ENCODE data around the gene HOXA11.

Gene HOXA11

DNA sequence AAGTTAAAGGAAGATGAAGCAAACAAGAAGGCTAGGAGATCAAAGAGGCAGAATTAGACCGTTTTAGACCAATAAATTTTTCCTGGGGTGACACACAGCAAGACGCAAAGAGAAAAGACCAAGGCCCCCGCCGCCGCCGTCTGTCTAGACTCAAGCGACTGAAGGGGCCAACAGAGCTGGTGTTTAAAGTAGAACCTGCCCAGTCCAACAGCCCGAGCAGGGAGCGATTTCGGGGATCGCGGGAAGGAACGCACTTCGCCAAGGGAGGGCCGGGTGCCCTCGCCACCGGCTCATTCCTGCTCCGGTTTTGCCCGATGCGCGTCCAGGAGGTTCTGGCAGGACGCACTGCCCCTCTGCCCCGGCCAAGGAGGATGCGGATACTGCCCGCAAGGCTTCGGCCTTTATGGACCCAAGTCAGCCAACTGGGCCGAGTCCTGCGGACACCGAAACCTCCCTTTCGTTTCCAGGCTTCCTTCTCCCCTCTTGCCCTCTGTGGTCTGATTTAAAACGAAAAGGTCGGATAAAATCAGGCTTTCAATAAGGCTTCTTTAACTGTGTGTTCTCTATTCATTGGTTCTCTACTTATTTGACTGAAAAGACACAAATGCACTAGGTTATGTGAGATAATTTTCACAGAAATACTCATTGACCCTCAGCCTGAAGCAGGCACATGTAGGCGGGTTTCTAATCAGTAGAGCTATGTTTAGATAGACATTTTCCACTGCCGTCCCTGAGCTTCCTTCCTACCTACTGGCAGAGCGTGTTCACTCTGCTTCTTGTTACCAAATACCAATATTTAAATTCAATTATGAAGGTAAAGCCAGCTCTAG is 26.4 kb downstream of the HOXA11 start:
- no peak for DNase-seq (ENCODE audit: low read depth, low spot score)

DNA sequence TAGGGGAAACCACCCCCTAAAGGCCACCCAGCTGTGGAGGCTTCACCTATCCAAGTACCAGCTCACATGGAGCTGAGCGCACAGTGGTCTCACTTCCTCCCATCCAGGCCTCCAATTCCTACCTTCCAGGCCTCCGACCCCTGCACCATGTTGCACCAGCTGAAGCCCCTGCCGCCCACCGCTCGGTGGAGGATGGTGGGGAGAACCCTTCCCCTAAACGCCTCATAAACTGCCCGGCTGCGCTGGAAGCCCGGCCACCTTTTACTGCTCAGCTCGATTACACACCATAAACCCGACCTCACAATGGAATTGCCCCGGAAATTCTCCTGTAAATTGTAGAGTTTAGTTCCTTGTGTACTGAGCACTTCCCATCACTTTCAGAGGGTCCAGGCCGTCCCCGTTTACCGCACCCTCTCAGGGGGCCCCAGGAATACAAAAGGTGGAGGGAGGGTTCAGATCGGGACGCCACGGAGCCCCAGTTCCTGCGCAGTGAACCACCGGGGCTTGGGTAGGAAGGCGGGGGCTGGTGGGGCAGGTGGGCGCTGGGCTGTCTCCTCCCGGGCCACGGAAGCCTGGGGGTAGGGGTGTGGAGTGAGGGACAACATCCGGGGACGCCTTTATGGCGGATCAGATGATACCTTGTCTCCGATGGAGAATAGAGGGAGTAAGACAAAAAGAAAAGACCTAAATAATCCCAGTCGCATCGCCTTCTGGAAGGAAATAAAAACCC is 27.2 kb downstream of the HOXA11 start:
- no peak for DNase-seq (ENCODE audit: low read depth, low spot score)

DNA sequence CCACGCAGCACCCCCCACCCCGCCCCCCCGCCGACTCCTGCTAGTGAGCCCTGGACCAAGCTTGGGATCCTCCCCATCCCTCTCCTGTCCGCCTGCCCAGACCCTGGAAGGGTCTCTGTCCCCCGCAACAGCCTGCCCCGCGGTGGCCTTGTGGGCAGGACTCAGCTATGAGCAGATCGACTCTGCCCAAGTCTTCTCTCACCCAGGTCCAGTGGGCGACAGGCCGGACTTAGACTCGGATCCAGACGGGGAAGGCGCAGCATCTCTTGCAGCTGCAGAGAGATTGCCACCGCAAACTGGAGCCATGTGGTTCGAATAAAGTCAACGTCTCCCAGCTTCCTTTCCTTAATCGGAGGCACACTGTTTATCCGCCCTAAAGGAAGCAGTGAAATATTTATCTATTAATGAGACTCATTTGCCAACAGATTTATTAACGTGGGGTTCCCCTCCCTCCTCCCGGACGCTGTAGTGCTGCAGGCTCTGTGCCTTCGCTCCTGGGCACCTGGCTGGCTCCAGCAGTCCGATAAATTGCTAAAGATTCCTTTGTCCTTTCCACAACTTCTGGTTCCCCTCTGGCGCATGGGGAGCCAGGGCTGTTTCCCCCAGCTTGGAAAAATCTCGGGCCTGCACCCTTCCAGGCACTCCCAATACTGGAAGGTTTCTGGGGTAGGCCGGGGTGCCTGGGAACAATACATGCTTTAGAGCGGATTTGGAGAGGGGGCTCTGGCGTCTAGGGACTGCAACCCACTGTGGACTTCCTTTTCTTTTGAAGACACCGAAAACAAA is 27.9 kb downstream of the HOXA11 start:
- no peak for DNase-seq (ENCODE audit: low read depth, low spot score)

DNA sequence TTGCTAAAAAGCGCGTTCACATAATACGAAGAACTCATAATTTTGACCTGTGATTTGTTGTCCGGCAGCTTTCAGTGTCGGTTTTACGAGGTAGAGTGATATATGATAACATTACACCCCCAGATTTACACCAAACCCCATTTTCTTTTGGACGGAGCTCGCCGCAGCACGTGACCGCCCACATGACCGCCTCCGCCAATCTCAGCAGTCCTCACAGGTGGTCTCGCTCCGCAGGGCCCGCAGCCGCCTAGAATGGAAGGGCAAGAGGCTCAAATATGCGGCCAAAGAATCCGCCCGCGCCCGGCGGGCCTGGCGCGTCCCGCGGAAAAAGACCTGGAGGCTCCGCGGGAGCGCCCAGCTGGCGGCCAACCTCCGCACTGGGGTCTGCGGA is 28.5 kb downstream of the HOXA11 start, which contains the start of gene HOXA7:
TSS of gene HOXA7 (minus strand) at position 168 of the 391 bp plus-strand sequence. CDS start at position 38, 130 bp downstream.
- DNase-seq (ENCODE audit: low read depth, low spot score) = no peak

DNA sequence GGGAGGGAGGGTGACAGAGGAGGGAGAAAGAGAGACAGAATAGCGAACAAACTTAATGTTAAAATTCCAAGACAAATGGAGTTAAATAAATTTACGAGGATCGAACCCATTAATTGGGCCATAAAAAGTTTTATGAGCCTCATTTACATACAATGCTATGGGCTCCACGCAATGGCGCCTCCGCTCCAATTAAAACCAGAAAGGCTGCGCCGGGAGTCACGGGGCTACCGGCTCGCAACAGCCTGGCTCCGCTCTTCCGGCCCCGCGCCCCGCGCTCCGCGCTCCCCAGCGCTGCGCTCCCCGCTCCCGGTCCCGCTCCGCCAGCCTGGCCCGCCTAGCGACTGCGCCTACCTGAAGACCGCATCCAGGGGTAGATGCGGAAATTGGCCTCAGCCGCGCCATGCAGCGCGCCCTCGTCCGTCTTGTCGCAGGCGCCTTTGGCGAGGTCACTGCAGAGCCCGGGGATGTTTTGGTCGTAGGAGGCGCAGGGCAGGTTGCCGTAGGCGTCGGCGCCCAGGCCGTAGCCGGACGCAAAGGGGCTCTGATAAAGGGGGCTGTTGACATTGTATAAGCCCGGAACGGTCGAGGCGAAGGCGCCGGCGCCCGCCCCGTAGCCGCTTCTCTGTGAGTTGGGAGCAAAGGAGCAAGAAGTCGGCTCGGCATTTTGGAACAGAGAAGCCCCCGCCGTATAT is 29.1 kb downstream of the HOXA11 start:
- no peak for DNase-seq (ENCODE audit: low read depth, low spot score)

DNA sequence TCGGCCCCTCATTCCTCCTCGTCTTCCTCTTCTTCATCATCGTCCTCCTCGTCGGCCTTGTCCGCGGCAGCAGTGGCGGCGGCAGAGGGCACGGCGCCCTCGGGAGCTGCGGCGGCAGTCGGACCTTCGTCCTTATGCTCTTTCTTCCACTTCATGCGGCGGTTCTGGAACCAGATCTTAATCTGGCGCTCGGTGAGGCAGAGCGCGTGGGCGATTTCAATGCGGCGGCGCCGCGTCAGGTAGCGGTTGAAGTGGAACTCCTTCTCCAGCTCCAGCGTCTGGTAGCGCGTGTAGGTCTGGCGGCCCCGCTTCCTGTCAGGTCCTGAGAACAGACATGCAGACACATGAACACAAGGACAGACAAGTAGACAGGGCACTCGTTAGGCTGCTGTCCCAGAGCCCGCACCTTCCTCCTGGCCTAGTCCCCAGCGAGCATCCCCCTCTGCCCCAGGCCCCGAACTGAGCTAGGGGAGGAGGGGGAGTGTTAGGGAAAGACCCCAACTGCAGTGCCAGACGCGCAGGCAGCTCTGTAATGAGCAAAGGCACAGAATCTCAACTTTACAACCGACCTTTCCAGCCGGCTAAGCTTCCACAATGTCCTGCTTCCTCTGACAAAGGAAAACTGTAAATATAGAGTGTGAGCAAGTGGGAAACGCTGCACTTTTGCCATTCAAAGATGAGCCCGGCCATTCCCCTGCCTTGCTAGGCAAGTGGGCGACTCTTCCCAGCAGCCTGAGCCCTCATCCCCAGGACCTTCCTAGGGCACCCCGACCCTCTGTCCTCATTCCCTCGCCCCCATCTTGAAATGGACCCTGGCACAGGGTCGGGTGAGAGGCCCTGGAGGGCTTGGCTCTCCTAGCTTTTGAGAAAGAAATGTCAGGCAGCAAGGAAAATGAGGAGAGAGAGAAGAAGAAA is 29.9 kb downstream of the HOXA11 start:
- no peak for DNase-seq (ENCODE audit: low read depth, low spot score)

DNA sequence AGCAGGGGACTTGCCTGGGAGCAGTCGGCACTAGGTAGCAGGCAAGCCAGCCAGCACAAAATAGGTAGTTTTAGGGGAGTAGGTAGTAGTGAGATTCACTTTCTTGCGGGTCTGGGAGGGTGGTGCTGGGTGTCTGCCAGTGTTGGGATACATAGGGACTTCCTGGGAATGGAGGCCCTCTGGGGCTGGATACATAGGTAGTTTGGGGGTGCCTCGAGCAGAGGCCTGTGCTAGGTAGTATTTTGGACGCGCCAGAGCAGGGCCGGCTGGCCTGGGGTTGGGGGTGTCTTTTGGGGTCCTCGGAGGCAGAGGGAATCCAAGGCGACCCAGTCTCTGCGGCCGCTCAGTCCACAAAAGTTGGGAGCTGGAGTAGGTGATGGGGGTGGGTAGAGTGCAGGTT is 30.7 kb downstream of the HOXA11 start:
- no peak for DNase-seq (ENCODE audit: low read depth, low spot score)

DNA sequence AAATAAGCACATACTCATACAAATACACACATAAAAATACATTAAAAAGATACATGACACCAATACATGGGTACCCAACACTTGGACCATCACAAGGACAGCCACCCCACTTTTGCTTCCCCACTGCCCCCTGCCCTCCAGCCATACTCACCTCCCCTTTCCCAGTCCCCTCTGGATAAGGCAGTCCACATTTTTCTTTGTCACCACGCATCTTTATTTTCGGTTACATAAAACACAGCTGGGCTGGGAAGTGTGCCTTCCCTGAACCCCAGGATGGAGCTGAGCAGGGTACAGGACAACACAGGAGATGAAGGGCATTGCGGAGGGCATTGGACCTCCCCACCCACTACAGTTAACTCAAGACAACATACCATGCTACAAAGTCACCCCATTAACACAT is 31.5 kb downstream of the HOXA11 start:
- no peak for DNase-seq (ENCODE audit: low read depth, low spot score)

DNA sequence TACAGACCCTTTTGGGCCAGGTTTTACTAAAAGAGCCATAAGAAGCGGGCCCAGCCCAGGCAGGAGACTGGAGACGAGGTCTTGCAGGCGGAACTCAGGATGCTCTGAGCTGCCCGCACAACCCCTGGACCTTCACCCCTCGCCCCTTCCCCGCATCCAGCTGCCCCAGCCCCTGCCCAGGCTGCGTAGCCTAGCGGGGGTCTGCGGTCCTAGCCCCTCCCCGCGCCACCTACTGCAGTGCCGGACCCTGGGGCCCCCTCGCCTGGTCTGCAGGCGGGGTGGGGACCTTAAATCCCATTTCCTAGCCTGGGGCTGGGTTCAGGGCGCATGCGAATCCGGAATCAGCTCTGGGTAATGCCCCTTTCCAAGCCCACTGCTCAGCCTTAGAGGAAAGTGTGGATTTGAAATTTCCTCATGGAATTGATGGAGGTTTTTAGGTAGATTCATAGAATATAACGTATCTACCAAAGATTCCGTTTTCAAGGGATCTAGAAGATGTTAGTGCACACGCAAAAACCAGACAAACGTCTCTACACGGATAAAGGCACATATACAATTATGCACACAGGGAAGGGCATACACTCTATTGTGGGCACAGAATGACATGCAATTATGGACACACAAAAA is 32.1 kb downstream of the HOXA11 start:
- no peak for DNase-seq (ENCODE audit: low read depth, low spot score)

DNA sequence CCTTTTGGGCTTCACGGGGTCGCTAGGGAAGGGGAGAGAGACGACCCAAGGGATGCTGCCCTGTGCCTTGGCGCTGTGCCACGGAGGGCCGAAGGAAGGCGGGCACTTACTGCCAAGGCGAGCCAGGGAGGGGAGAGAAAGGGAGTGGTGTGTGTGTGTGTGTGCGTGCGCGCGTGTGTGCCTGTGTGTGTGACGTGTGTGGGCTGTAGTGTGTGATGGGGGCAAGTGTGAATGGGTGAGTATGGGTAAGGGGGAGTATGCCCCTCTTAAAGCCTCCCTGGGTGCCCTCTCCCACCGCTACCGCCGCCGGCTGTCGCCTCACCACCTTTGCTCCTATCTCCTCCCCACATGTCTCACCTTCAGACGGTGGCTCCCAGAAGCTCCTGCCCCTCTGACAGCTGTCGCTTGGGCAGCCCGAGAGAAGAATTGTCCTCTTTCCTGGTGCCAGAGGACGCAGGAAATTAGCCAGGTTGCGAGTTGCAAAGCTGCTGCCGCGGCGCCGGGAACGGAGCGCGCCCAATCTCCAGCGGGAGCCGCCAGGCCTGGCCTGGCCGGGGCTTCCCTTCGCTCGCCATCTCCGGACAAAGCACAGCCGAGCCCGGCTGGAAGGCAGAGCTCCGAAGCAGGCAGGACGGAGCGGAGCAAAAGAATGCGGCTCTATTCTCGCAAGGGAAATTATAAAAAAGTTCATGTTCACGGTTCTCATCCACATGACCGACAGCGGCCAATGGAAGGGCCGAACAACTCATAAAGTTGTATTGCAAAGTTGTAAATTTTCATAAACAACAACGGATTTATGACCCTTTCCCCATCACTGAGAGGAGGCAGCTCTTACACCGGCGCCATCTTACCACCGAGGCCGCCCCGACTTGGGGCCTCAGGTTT is 32.9 kb downstream of the HOXA11 start, which contains the start of gene HOXA3:
TSS of gene HOXA3 (minus strand) at position 653 of the 885 bp plus-strand sequence. CDS start 41,943 bp downstream, outside the sequence.
- no peak for DNase-seq (ENCODE audit: low read depth, low spot score)

DNA sequence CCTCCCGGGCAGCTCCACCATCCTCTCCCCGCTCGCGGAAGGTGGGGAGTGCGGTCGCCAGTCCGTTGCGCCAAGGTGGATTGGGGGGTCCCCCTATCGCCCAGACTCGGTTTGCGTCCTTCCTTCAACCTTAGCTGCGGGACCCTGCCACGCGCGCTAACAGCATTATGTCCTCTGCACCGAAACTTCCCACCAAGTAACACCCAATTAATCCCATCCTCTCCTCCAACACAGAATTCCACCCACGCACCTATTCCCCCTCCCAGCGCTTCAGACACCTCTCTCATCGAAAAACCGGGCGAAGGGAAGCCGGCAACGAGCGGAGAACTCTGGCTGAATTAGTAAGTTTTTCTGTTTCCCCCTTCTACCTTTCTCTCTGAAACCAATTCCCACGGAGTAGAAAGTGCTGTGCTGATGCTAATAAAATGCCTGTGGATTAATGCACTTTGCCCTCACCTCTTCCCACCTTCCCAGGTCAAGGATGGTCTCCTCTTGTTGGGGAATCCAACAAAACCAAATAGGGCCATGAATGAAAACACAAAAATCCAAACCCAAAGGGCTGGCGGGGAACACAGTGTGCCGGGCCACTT is 33.6 kb downstream of the HOXA11 start:
- DNase-seq (ENCODE audit: low read depth, low spot score) = no peak

DNA sequence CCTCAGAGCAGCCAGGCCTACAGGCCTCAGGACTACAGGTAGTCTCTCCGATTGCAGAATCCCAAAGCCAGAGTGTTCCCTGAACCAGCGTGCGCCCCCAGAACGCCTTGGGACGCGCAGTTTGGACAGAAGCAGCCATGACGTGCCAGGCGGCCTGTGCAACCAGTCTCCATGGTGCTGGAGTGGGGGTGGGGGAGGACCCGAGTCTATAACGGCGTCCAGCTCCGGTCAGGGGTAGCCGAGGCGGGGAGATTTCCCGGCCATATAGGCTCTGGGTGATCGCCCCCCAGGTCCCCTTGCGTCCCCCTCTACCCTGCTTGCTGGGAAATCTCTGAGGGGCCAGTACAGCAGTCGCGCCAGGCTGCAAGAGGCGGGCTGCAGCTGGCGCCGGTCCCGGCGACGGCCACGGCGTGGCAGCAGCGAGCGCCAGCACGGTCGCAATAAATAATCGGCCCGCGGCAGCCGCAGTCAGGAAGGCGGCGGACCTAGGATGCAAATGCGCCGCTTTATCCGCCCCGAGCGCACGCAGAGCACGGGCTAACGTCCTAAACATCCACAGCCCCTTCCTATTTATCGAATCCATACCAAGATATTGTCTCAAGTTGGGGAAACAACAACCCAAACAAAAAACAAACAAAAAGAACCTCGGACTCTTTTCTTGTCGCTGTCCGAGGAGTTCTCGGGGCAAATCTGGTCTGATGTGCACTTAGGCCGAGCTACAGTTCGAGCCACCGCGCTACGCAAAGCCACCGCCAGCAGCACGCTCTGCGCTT is 34.3 kb downstream of the HOXA11 start:
- DNase-seq (ENCODE audit: low read depth, low spot score) = no peak

DNA sequence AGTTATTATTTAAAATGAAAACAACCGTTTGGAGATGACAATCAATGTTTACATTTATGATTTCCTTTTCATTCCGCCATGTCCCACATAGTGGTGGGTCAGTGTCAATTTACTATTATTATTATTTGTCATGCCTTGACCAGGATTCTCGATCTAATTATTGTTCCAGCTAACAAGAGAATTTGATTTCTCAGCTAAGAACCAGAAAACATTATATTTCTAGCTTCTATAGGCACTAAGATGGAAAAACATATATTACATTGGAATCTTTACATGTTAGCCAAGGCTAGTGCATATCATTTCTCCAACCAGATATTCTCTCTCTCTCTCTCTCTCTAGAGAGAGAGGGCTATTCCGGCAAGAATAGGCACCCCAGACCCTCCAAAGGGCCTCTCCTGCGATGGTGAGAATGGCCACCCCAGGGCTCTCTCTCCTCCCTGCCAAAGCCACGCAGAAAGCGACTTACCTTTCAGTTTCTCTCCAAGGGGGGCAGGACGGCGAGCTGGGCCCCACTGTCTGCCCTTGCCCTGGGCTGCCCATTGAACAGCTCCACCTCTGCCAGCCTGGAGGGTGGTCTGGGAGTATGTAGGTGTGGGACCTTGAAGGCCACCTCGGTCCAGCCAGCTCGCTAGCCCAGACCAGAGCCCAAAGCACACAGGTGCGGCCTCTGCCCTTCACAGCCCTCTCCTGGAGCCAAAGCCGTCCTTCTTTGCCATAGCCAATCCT is 35.0 kb downstream of the HOXA11 start:
- no peak for DNase-seq (ENCODE audit: low read depth, low spot score)

DNA sequence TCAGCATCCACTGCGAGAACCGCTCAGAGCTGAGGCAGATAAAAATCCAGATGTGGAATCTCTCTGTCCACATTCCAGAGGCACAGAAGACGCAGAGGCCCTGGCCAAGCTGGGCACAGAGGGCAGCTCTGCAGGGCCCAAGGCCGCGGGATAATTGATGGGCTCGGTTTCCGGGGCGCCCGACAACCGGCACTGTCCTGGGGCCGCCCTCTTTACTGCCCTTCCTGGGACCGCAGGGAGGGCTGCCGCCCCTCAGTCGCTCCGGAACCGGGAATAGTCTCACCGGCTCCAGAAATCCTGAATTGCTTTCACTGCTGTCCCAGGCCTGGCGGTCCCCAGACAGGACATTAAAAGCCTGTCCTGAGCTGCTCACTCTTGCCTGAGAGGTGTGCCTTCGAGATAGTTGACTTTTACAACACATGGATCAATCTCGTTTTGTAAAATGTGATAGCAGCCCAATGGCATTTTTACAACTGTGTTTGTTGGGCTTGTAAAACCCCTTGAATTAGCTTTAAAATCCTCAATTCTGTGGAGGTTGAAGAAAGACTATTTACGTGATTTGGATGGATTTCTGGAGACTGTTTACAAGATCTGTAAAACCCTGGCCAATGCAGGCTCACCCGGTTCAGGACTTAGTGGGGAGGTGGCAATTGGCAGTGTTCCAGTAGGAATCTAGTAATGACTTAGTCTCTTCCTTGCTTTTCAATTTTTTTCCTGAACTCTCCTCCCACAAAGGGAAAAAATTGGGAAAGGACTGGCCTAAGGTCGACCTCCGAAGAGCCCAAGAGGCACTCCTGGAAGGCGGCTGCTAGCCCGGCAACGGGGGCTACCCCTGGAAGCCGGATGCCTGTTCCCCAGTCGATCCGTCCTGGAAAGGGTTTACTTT is 36.0 kb downstream of the HOXA11 start:
- DNase-seq (ENCODE audit: low read depth, low spot score) = no peak

DNA sequence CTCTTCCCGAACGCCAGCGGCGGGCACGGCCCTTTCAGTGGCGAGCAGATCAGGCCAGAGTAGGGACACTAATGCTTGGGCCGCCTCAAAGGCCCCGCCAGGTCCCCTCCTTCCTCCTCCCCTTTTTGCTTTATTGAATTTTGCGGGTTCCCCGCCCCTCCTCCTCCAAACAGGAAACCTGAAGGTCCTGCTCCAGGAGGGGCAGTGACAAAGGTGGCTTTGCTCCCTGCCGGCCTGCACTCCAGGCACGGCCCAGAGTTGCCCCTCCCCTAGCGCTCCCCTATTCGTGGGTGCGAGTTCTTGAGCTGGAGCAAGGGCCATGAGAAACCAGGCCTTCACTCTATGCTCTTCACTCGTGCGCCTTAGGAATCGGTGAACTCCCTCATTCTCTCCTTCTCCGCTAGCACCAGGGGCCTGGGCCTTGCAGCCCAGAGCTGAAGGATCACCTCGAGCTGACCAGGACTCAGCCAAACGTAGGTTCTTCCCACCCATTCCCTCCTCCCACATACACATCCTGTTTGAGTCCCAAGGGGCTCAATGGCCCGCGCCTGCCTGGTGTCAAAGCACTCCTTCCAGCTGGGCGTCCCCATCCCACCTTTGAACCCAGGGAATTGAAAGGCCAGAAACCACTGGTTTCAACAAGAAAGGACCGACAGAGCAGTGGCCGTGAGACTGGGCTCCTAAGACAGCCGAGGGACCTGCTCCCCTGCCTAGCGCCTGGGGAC is 36.8 kb downstream of the HOXA11 start:
- no peak for DNase-seq (ENCODE audit: low read depth, low spot score)
